ENCODE data around the gene SNX30.

GRCh38 chr9:112755675-112756074 is 5.1 kb downstream of the SNX30 start:
- no peak for TF ChIP-seq CTCF (IDR thresholded peaks at IDR 0.05; ENCODE audit: low read depth, low read length, missing input control)
- TF ChIP-seq ATF3 (IDR thresholded peaks at IDR 0.05), result no peak
- no peak for TF ChIP-seq SP1 (IDR thresholded peaks at IDR 0.05)
- TF ChIP-seq JUND (IDR thresholded peaks at IDR 0.05), result no peak
- no peak for TF ChIP-seq MAX (IDR thresholded peaks at IDR 0.05)
- TF ChIP-seq FOXA1 (IDR thresholded peaks at IDR 0.05), result no peak
- no peak for TF ChIP-seq GABPA (IDR thresholded peaks at IDR 0.05 in 1 of 2, conservative IDR thresholded peaks at IDR 0.05 in 1 of 2)
- no peak for TF ChIP-seq ZBTB33 (IDR thresholded peaks at IDR 0.05)
- TF ChIP-seq TAF1 (conservative IDR thresholded peaks at IDR 0.05), result no peak
- TF ChIP-seq REST (IDR thresholded peaks at IDR 0.05), result no peak
- TF ChIP-seq RAD21 (IDR thresholded peaks at IDR 0.05), result no peak
- no peak for TF ChIP-seq EGR1 (IDR thresholded peaks at IDR 0.05; ENCODE audit: low read depth in 2 of 2)
- TF ChIP-seq HNF4G (IDR thresholded peaks at IDR 0.05), result no peak
- no peak for TF ChIP-seq RXRA (IDR thresholded peaks at IDR 0.05)

Data from liver (tissue), 3 donors.